ENCODE results near the gene PLCG2.

DNA sequence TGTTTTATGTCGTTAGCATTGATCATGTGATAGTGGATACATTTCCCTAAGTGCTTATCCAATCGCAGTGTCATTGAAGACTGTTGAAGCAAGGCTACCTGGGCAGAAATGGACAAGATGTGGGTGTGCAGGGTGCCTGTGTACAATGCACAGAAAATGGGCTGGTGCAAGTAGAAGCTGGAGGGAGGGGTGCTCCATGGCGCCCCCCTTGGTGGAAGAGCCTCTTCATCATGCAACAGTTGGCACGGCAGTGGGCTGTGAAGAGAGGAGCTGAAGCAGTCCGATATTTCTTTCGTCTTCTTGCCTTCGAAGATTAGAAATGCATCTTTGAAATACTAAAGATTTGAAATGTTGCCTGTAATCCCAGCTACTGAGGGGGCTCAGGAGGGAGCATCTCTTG, 100.5 kb downstream of the PLCG2 start:
- TF ChIP-seq, protein P1, sequence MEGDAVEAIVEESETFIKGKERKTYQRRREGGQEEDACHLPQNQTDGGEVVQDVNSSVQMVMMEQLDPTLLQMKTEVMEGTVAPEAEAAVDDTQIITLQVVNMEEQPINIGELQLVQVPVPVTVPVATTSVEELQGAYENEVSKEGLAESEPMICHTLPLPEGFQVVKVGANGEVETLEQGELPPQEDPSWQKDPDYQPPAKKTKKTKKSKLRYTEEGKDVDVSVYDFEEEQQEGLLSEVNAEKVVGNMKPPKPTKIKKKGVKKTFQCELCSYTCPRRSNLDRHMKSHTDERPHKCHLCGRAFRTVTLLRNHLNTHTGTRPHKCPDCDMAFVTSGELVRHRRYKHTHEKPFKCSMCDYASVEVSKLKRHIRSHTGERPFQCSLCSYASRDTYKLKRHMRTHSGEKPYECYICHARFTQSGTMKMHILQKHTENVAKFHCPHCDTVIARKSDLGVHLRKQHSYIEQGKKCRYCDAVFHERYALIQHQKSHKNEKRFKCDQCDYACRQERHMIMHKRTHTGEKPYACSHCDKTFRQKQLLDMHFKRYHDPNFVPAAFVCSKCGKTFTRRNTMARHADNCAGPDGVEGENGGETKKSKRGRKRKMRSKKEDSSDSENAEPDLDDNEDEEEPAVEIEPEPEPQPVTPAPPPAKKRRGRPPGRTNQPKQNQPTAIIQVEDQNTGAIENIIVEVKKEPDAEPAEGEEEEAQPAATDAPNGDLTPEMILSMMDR (IDR thresholded peaks at IDR 0.05): no peak
- no peak for TF ChIP-seq POLR2A (IDR thresholded peaks at IDR 0.05)

All from Peyer's patch (tissue), 4 donors.